C4-2B (cell line): Measurements from ENCODE around the gene WNT6.
"Not testable (repeated sequence)": the region's sequence is repeated elsewhere in the genome, so short reads cannot be mapped to it uniquely, and the experiment has no call there.

Experiments
- ZFX ChIP-seq: fragments of 450-650 bp; IDR thresholded peaks from 2 replicates; pipeline ENCODE4 v1.6.1; 2017
- TF ChIP-seq, protein P1 (sequence below): fragments of 450-650 bp; conservative IDR thresholded peaks from 2 replicates; pipeline ENCODE4 v1.5.1; 2017; ENCODE audit warnings: mild to moderate bottlenecking

DNA sequence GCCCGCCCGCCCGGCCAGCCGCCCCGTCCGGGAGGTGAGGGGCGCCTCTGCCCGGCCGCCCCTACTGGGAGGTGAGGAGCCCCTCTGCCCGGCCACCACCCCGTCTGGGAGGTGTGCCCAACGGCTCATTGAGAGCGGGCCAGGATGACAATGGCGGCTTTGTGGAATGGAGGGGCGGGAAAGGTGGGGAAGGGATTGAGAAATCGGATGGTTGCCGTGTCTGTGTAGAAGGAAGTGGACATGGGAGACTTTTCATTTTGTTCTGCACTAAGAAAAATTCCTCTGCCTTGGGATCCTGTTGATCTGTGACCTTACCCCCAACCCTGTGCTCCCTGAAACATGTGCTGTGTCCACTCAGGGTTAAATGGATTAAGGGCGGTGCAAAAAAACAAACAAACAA lies 12.6 kb upstream of the WNT6 start:
- TF ChIP-seq, protein P1, sequence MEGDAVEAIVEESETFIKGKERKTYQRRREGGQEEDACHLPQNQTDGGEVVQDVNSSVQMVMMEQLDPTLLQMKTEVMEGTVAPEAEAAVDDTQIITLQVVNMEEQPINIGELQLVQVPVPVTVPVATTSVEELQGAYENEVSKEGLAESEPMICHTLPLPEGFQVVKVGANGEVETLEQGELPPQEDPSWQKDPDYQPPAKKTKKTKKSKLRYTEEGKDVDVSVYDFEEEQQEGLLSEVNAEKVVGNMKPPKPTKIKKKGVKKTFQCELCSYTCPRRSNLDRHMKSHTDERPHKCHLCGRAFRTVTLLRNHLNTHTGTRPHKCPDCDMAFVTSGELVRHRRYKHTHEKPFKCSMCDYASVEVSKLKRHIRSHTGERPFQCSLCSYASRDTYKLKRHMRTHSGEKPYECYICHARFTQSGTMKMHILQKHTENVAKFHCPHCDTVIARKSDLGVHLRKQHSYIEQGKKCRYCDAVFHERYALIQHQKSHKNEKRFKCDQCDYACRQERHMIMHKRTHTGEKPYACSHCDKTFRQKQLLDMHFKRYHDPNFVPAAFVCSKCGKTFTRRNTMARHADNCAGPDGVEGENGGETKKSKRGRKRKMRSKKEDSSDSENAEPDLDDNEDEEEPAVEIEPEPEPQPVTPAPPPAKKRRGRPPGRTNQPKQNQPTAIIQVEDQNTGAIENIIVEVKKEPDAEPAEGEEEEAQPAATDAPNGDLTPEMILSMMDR: not testable (repeated sequence)
- TF ChIP-seq ZFX: not testable (repeated sequence)
